HG02943 (cell line): Measurements from ENCODE around the gene GPX4.
"Not testable (repeated sequence)": the region's sequence is repeated elsewhere in the genome, so short reads cannot be mapped to it uniquely, and the experiment has no call there.

Experiments
- ATAC-seq: cut with Tn5 transposase; IDR thresholded peaks from one replicate; pipeline ENCODE4 v1.9.1; 2021; ENCODE audit warnings: mild to moderate bottlenecking, low read depth, moderate library complexity; ENCODE audit not compliant: unreplicated experiment

The GPX4 gene

GRCh38 chr19:1129084-1129483, 25.3 kb downstream of the GPX4 start:
- not testable (repeated sequence) for ATAC-seq

- ATAC-seq, result no peak
Observed at GRCh38 chr19:1129535-1129934, 25.7 kb downstream of the GPX4 start.

- ATAC-seq, result no peak
Observed at GRCh38 chr19:1130771-1131717, 27.2 kb downstream of the GPX4 start.

- ATAC-seq, result no peak
Observed at GRCh38 chr19:1131718-1132551, 28.1 kb downstream of the GPX4 start.

- no peak for ATAC-seq
Observed at GRCh38 chr19:1132552-1133383, 29.0 kb downstream of the GPX4 start.

- no peak for ATAC-seq
Observed at GRCh38 chr19:1133471-1133929, 29.7 kb downstream of the GPX4 start.

- ATAC-seq, result no peak
Observed at GRCh38 chr19:1134431-1134830, 30.6 kb downstream of the GPX4 start.

GRCh38 chr19:1135454-1135853, 31.7 kb downstream of the GPX4 start:
- no peak for ATAC-seq

GRCh38 chr19:1136201-1136600, 32.4 kb downstream of the GPX4 start:
- ATAC-seq, result no peak

GRCh38 chr19:1136621-1137317, 33.0 kb downstream of the GPX4 start:
- ATAC-seq, result no peak

GRCh38 chr19:1138121-1138520, 34.3 kb downstream of the GPX4 start:
- no peak for ATAC-seq

- ATAC-seq, result no peak
Observed at GRCh38 chr19:1139126-1139525, 35.3 kb downstream of the GPX4 start.

- ATAC-seq, result no peak
Observed at GRCh38 chr19:1140272-1141027, 36.7 kb downstream of the GPX4 start.

GRCh38 chr19:1141944-1142343, 38.1 kb downstream of the GPX4 start:
- ATAC-seq, result no peak

- no peak for ATAC-seq
Observed at GRCh38 chr19:1143828-1144399, 40.1 kb downstream of the GPX4 start.

- ATAC-seq, result no peak
Observed at GRCh38 chr19:1144741-1145140, 40.9 kb downstream of the GPX4 start.

GRCh38 chr19:1145635-1146411, 42.0 kb downstream of the GPX4 start:
- no peak for ATAC-seq

GRCh38 chr19:1146412-1146699, 42.6 kb downstream of the GPX4 start:
- ATAC-seq, result no peak
